Measurements from ENCODE around the gene SAMD10.

SAMD10 gene

GRCh38 chr20:63958964-63959698, 20.3 kb downstream of the SAMD10 start:
- no peak overlapping the region for H3K56ac ChIP-seq (ENCODE audit: low read length)
- H3K4ac ChIP-seq (ENCODE audit: low read depth, low read length) = no peak overlapping the region
- peaks cover 17% of the 10 kb centered on the region for H3K79me2 ChIP-seq (ENCODE audit: control insufficient read depth, insufficient read depth, low read length)
- H2AK5ac ChIP-seq (ENCODE audit: low read length) = no peak overlapping the region
- H2BK120ac ChIP-seq (ENCODE audit: low read depth, low read length) = no peak overlapping the region
- H4K8ac ChIP-seq (ENCODE audit: low read depth, low read length) = no peak overlapping the region
- H3K27ac ChIP-seq (ENCODE audit: low read depth, low read length) = no peak overlapping the region
- H2BK15ac ChIP-seq (replicated peaks; ENCODE audit: low read depth) = no peak overlapping the region
- no peak overlapping the region for H3K4me2 ChIP-seq (ENCODE audit: low read length)
- no peak overlapping the region for H3K23ac ChIP-seq (ENCODE audit: low read length)
- no peak for DNase-seq
- peaks cover 3% of the 10 kb centered on the region for H3K36me3 ChIP-seq (ENCODE audit: control insufficient read depth, insufficient read depth, low read length)
- H3K79me1 ChIP-seq (ENCODE audit: low read length) = peaks cover 8% of the 10 kb centered on the region
- H3K4me1 ChIP-seq (ENCODE audit: control insufficient read depth, low read depth, low read length) = no peaks in the 10 kb centered on the region
- no peaks in the 10 kb centered on the region for H3K27me3 ChIP-seq (ENCODE audit: insufficient read depth, low read length, poor library complexity)
- no peak overlapping the region for H2BK5ac ChIP-seq (ENCODE audit: low read length)
- H4K5ac ChIP-seq (ENCODE audit: low read length) = no peak overlapping the region
- H3K4me3 ChIP-seq (ENCODE audit: low read length) = no peak overlapping the region
- no peak overlapping the region for H3K9ac ChIP-seq (ENCODE audit: low read length)
- H3K18ac ChIP-seq (ENCODE audit: low read length) = no peak overlapping the region
- no CpG with 5 or more reads among the region's 10 CpGs for WGBS (ENCODE audit: extremely low coverage, insufficient coverage, low lambda C conversion rate)

- H3K4me1 ChIP-seq (ENCODE audit: control insufficient read depth, low read depth, low read length) = no peaks in the 10 kb centered on the region
- no peak overlapping the region for H2AK5ac ChIP-seq (ENCODE audit: low read length)
- H3K36me3 ChIP-seq (ENCODE audit: control insufficient read depth, insufficient read depth, low read length) = no peaks in the 10 kb centered on the region
- no peak overlapping the region for H3K18ac ChIP-seq (ENCODE audit: low read length)
- WGBS (ENCODE audit: extremely low coverage, insufficient coverage, low lambda C conversion rate) = no CpG with 5 or more reads among the region's 4 CpGs
- no peak overlapping the region for H4K8ac ChIP-seq (ENCODE audit: low read depth, low read length)
- no peak for DNase-seq
- no peak overlapping the region for H4K5ac ChIP-seq (ENCODE audit: low read length)
- H3K4me2 ChIP-seq (ENCODE audit: low read length) = no peak overlapping the region
- H3K9ac ChIP-seq (ENCODE audit: low read length) = no peak overlapping the region
- H3K4ac ChIP-seq (ENCODE audit: low read depth, low read length) = no peak overlapping the region
- H3K4me3 ChIP-seq (ENCODE audit: low read length) = no peak overlapping the region
- H2BK15ac ChIP-seq (replicated peaks; ENCODE audit: low read depth) = no peak overlapping the region
- peaks cover 24% of the 10 kb centered on the region for H3K79me2 ChIP-seq (ENCODE audit: control insufficient read depth, insufficient read depth, low read length)
- no peak overlapping the region for H3K23ac ChIP-seq (ENCODE audit: low read length)
- no peak overlapping the region for H3K27ac ChIP-seq (ENCODE audit: low read depth, low read length)
- no peak overlapping the region for H2BK5ac ChIP-seq (ENCODE audit: low read length)
- H2BK120ac ChIP-seq (ENCODE audit: low read depth, low read length) = no peak overlapping the region
- H3K56ac ChIP-seq (ENCODE audit: low read length) = no peak overlapping the region
- H3K27me3 ChIP-seq (ENCODE audit: insufficient read depth, low read length, poor library complexity) = no peaks in the 10 kb centered on the region
- peaks cover 14% of the 10 kb centered on the region for H3K79me1 ChIP-seq (ENCODE audit: low read length)
Observed at GRCh38 chr20:63958471-63958870, 21.0 kb downstream of the SAMD10 start.

GRCh38 chr20:63957690-63958441, 21.6 kb downstream of the SAMD10 start:
- no peak overlapping the region for H3K56ac ChIP-seq (ENCODE audit: low read length)
- no peak overlapping the region for H2BK5ac ChIP-seq (ENCODE audit: low read length)
- H3K79me2 ChIP-seq (ENCODE audit: control insufficient read depth, insufficient read depth, low read length) = peaks cover 24% of the 10 kb centered on the region
- H3K4ac ChIP-seq (ENCODE audit: low read depth, low read length) = no peak overlapping the region
- H3K79me1 ChIP-seq (ENCODE audit: low read length) = peaks cover 14% of the 10 kb centered on the region
- no peaks in the 10 kb centered on the region for H3K4me1 ChIP-seq (ENCODE audit: control insufficient read depth, low read depth, low read length)
- no peak overlapping the region for H4K5ac ChIP-seq (ENCODE audit: low read length)
- no peak overlapping the region for H3K4me2 ChIP-seq (ENCODE audit: low read length)
- H4K8ac ChIP-seq (ENCODE audit: low read depth, low read length) = no peak overlapping the region
- H3K18ac ChIP-seq (ENCODE audit: low read length) = no peak overlapping the region
- H3K27ac ChIP-seq (ENCODE audit: low read depth, low read length) = no peak overlapping the region
- no peak overlapping the region for H3K23ac ChIP-seq (ENCODE audit: low read length)
- H3K27me3 ChIP-seq (ENCODE audit: insufficient read depth, low read length, poor library complexity) = no peaks in the 10 kb centered on the region
- no peak overlapping the region for H3K4me3 ChIP-seq (ENCODE audit: low read length)
- no peak overlapping the region for H2BK120ac ChIP-seq (ENCODE audit: low read depth, low read length)
- no CpG with 5 or more reads among the region's 13 CpGs for WGBS (ENCODE audit: extremely low coverage, insufficient coverage, low lambda C conversion rate)
- DNase-seq = peak; percentile 87
- no peak overlapping the region for H2BK15ac ChIP-seq (replicated peaks; ENCODE audit: low read depth)
- H3K9ac ChIP-seq (ENCODE audit: low read length) = no peak overlapping the region
- no peaks in the 10 kb centered on the region for H3K36me3 ChIP-seq (ENCODE audit: control insufficient read depth, insufficient read depth, low read length)
- H2AK5ac ChIP-seq (ENCODE audit: low read length) = no peak overlapping the region

GRCh38 chr20:63957004-63957689, 22.3 kb downstream of the SAMD10 start:
- Histone ChIP-seq H3K9ac (ENCODE audit: low read length) (peak overlapping the region; percentile 76), H2BK15ac (replicated peaks; ENCODE audit: low read depth) (no peak overlapping the region), H3K79me1 (ENCODE audit: low read length) (peaks cover 16% of the 10 kb centered on the region), H3K23ac (ENCODE audit: low read length) (no peak overlapping the region), H4K8ac (ENCODE audit: low read depth, low read length) (no peak overlapping the region), H3K79me2 (ENCODE audit: control insufficient read depth, insufficient read depth, low read length) (peaks cover 31% of the 10 kb centered on the region), H2BK120ac (ENCODE audit: low read depth, low read length) (no peak overlapping the region), H3K56ac (ENCODE audit: low read length) (peak overlapping the region; percentile 79), H2BK5ac (ENCODE audit: low read length) (no peak overlapping the region), H3K27me3 (ENCODE audit: insufficient read depth, low read length, poor library complexity) (no peaks in the 10 kb centered on the region), H2AK5ac (ENCODE audit: low read length) (no peak overlapping the region), H3K27ac (ENCODE audit: low read depth, low read length) (peak overlapping the region; percentile 6), H4K5ac (ENCODE audit: low read length) (no peak overlapping the region), H3K4me2 (ENCODE audit: low read length) (peak overlapping the region; percentile 74), H3K4me3 (ENCODE audit: low read length) (no peak overlapping the region), H3K18ac (ENCODE audit: low read length) (no peak overlapping the region), H3K36me3 (ENCODE audit: control insufficient read depth, insufficient read depth, low read length) (no peaks in the 10 kb centered on the region), H3K4ac (ENCODE audit: low read depth, low read length) (no peak overlapping the region), H3K4me1 (ENCODE audit: control insufficient read depth, low read depth, low read length) (no peaks in the 10 kb centered on the region)
- DNase-seq = peak; percentile 90
- WGBS (ENCODE audit: extremely low coverage, insufficient coverage, low lambda C conversion rate) = no CpG with 5 or more reads among the region's 28 CpGs

GRCh38 chr20:63956664-63957003, 22.8 kb downstream of the SAMD10 start:
- H3K56ac ChIP-seq (ENCODE audit: low read length) = peak overlapping the region; percentile 79
- H3K4me3 ChIP-seq (ENCODE audit: low read length) = peak overlapping the region; percentile 35
- peaks cover 16% of the 10 kb centered on the region for H3K79me1 ChIP-seq (ENCODE audit: low read length)
- H3K36me3 ChIP-seq (ENCODE audit: control insufficient read depth, insufficient read depth, low read length) = no peaks in the 10 kb centered on the region
- H3K27me3 ChIP-seq (ENCODE audit: insufficient read depth, low read length, poor library complexity) = no peaks in the 10 kb centered on the region
- peak overlapping the region; percentile 74 for H3K4me2 ChIP-seq (ENCODE audit: low read length)
- H4K5ac ChIP-seq (ENCODE audit: low read length) = no peak overlapping the region
- DNase-seq = no peak
- no peak overlapping the region for H2BK120ac ChIP-seq (ENCODE audit: low read depth, low read length)
- H2BK15ac ChIP-seq (replicated peaks; ENCODE audit: low read depth) = no peak overlapping the region
- no peak overlapping the region for H2BK5ac ChIP-seq (ENCODE audit: low read length)
- H3K23ac ChIP-seq (ENCODE audit: low read length) = no peak overlapping the region
- H3K4ac ChIP-seq (ENCODE audit: low read depth, low read length) = no peak overlapping the region
- H2AK5ac ChIP-seq (ENCODE audit: low read length) = no peak overlapping the region
- no CpG with 5 or more reads among the region's 15 CpGs for WGBS (ENCODE audit: extremely low coverage, insufficient coverage, low lambda C conversion rate)
- H3K9ac ChIP-seq (ENCODE audit: low read length) = peak overlapping the region; percentile 76
- H3K79me2 ChIP-seq (ENCODE audit: control insufficient read depth, insufficient read depth, low read length) = peaks cover 35% of the 10 kb centered on the region
- no peak overlapping the region for H3K18ac ChIP-seq (ENCODE audit: low read length)
- H3K4me1 ChIP-seq (ENCODE audit: control insufficient read depth, low read depth, low read length) = no peaks in the 10 kb centered on the region
- H3K27ac ChIP-seq (ENCODE audit: low read depth, low read length) = no peak overlapping the region
- no peak overlapping the region for H4K8ac ChIP-seq (ENCODE audit: low read depth, low read length)

All from mesendoderm (in vitro differentiated cells).